ENCODE measurements around the gene CYP11A1.
A peak's percentile ranks its signal among the peaks of the same experiment; 100 is the strongest.

CYP11A1 gene

DNA sequence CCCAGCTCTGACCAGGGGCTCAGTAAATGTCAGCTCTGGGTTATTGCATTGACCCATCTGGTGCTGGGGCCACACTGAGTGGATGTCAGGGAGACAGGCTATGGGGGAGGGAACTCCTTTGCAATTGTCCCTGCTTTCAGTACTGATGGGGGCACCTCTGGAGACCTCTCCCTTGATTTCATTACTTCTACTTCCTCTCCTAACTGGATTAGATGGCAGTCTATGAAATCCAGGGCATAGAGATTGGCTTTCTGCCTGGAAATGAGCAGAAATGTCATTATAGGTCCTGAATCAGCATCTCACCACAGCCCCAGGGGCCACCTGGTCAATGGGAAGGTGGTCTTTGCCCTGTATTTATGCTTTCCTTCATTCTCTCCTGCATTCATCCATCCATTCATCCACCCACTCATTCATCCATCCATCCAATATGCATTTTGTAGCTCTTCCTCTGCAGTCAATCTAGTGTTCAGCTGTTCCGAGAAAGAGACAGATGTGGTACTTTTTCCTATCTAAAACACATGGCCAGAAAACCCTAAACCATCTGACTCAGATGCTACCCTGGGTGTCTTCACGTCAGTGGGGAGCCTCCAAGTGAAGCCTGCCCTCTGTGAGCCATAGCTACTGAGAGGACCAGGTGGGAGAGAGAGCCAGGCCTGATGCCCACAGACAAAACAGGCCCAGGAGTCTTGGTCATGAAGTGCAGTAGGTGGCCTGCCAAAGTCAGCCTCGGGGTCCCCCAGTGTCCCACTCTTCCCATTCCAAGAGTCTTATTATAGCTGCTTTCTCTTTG lies 74.2 kb downstream of the CYP11A1 start:
- no peak for DNase-seq

DNA sequence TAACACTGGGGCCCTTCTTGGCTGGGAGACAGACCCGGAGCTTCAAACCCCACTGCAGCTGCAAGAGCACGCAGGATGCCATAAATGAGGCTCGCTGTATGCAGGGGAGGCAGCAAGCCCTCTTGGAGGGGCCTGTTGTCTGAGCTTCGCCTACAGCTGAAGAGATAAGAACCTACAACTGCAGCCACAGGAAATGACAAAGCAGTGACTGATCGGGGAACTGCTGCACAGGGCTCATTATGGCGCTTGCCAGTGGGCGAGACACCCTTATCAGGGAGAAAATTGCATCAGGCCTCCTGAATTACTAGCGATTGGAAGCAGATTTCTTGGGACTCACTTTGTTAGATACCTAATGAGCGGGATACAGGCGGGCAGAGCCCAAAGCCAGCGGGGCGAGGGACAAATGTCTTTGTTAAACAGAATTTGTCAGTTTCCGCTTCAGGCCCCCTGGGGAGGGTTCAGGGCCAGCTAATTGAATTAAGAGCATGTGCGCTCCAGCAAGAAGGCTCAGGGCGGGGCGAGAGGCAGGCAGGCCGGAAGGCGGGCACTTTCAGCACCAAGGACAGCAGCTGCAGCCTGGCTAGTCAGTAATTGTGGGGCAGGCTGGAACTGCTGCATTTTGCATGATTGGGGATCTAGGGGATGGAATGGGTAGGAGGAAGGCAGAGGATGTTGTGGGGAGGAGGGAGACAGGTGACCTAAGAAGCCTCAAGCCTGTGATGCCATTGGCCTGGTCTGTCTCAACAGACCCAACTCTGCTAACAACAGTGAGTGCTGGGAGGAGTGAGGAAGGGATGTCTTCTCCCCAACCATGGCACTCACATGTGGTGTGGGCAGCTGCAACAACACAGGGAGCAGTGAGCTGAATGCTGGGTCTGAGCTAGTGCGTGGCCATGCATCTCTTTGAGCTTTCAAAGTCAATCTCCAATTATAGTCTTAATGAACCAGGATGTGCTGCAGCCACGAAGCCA lies 76.1 kb downstream of the CYP11A1 start:
- DNase-seq, result peak; percentile 85

DNA sequence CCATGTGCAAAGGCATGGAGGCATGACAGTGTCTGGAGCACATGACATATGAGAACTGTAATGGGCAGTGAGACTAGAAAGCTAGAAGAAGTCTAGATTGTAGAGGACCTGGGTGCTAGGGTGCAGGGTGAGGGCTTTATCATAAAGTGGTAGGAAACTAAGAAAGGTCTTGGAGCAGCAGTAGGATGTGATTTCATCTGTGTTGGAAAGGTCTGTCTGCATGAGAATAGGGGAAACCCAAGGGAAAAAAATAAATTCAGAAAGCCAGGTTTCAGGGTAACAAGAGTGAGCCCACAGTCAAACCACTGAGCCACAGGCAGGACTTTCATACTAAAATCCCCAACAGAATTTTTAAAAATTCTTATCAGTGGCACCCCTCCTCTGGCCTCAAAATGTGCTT lies 76.8 kb downstream of the CYP11A1 start:
- DNase-seq, result no peak

DNA sequence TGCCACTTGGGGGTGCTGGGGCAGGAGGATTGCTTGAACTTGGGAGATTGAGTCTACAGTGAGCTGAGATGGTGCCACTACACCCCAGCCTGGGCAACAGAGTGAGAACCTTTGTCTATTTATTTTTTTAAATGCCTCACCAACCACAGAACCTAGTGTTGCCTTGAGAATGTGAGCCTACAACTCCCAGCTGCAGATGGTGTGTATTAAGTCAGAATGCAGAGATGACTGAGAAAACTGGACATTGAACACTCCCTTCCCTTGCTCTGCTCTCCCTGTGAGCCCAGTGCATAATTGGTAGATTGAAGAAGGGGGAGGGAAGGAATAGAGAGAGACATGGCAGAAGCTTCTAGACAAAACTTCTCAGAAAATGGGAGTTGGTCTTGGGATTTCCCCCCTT lies 77.8 kb downstream of the CYP11A1 start:
- DNase-seq, result no peak

Data from stimulated activated CD4-positive, alpha-beta T cell treated with anti-CD3 and anti-CD28 coated beads, Interleukin-15, amount 100 ng/mL, for 24 hours (primary cell).